Stimulated activated CD8-positive, alpha-beta memory T cell treated with anti-CD3 and anti-CD28 coated beads, Interleukin-2, amount 100 ng/mL, for 48 hours (primary cell): ENCODE results near the gene PRRX1.

Source experiments
- DNase-seq, 2 donors: peaks; one replicate each; pipeline ENCODE4 v3.0.0-alpha.2; 2020; ENCODE audit warnings: low read depth in 2 of 2

The PRRX1 gene

GRCh38 chr1:170721621-170722020 is 57.7 kb downstream of the PRRX1 start:
- DNase-seq = no peak

- DNase-seq = no peak
Observed at GRCh38 chr1:170723518-170723917, 59.6 kb downstream of the PRRX1 start.

- DNase-seq = no peak
Observed at GRCh38 chr1:170725326-170725725, 61.4 kb downstream of the PRRX1 start.

GRCh38 chr1:170727963-170728362 is 64.0 kb downstream of the PRRX1 start:
- no peak for DNase-seq

GRCh38 chr1:170729225-170730002 is 65.5 kb downstream of the PRRX1 start:
- DNase-seq = no peak

GRCh38 chr1:170730014-170730413 is 66.1 kb downstream of the PRRX1 start:
- no peak for DNase-seq

- no peak for DNase-seq
Observed at GRCh38 chr1:170730438-170730837, 66.5 kb downstream of the PRRX1 start.

GRCh38 chr1:170731566-170732251 is 67.8 kb downstream of the PRRX1 start:
- DNase-seq = no peak

- no peak for DNase-seq
Observed at GRCh38 chr1:170732252-170732588, 68.3 kb downstream of the PRRX1 start.

GRCh38 chr1:170734412-170735175 is 70.7 kb downstream of the PRRX1 start:
- DNase-seq = no peak

GRCh38 chr1:170735366-170736263 is 71.7 kb downstream of the PRRX1 start:
- no peak for DNase-seq

GRCh38 chr1:170739803-170740202 is 75.9 kb downstream of the PRRX1 start:
- DNase-seq = no peak

GRCh38 chr1:170741678-170742077 is 77.7 kb downstream of the PRRX1 start:
- no peak for DNase-seq

GRCh38 chr1:170742600-170742999 is 78.7 kb downstream of the PRRX1 start:
- no peak for DNase-seq

GRCh38 chr1:170743083-170743482 is 79.2 kb downstream of the PRRX1 start:
- DNase-seq = no peak

GRCh38 chr1:170749549-170749948 is 85.6 kb downstream of the PRRX1 start:
- no peak for DNase-seq

- DNase-seq = no peak
Observed at GRCh38 chr1:170749959-170750358, 86.0 kb downstream of the PRRX1 start.

- DNase-seq = no peak
Observed at GRCh38 chr1:170755795-170756194, 91.9 kb downstream of the PRRX1 start.

- no peak for DNase-seq
Observed at GRCh38 chr1:170758992-170759391, 95.1 kb downstream of the PRRX1 start.

- DNase-seq = no peak
Observed at GRCh38 chr1:170765279-170765678, 101.3 kb downstream of the PRRX1 start.

- DNase-seq = no peak
Observed at GRCh38 chr1:170765712-170766330, 101.9 kb downstream of the PRRX1 start.
